ENCODE data around the gene IFNE. TPM values are rescaled to one million over a fixed set of nuclear protein-coding genes. Genes with fewer than 3 reads are reported as not detected.

The IFNE gene
- 0.19 and 0.29 TPM in 2 replicates for total RNA-seq (2014; rRNA removed; shearing (Covaris generic))

GRCh38 chr9:21482213-21482612, at the start of gene IFNE:
Gene IFNE (minus strand): TSS chr9:21482313. CDS start chr9:21481694, 619 bp downstream.

GRCh38 chr9:21440139-21440538, 42.0 kb downstream of the IFNE start, which contains the start of gene IFNA1:
Gene IFNA1 (plus strand): TSS chr9:21440439. CDS start chr9:21440508, 69 bp downstream.

Small RNAs within 50 kb of the gene (small RNA-seq; reads per million reads assigned to genes)
- gene MIR31 (65.4 reads per million, percentile 95 among the genes with 10 or more reads in this experiment), gene RF00157 (1.0 reads per million, percentile 56 among the genes with 10 or more reads in this experiment)

Other genes starting within 250 kb of the IFNE start
- gene IFNA14, start 242.3 kb downstream of the IFNE start, total RNA-seq (2014; rRNA removed; shearing (Covaris generic)), result not detected in 2 replicates
- not detected in 2 replicates for gene IFNA5, start 177.0 kb downstream of the IFNE start, total RNA-seq (2014; rRNA removed; shearing (Covaris generic))
- 18.4 and 20.8 TPM in 2 replicates for gene KLHL9, start 146.9 kb downstream of the IFNE start, total RNA-seq (2014; rRNA removed; shearing (Covaris generic))
- not detected in 2 replicates for gene IFNA6, start 131.4 kb downstream of the IFNE start, total RNA-seq (2014; rRNA removed; shearing (Covaris generic))
- not detected in 2 replicates for gene IFNA13, start 114.3 kb downstream of the IFNE start, total RNA-seq (2014; rRNA removed; shearing (Covaris generic))
- gene IFNA2, start 96.9 kb downstream of the IFNE start, total RNA-seq (2014; rRNA removed; shearing (Covaris generic)), result not detected in 2 replicates
- not detected in 2 replicates for gene IFNA8, start 73.2 kb downstream of the IFNE start, total RNA-seq (2014; rRNA removed; shearing (Covaris generic))
- not detected in 2 replicates for gene IFNA1, start 41.9 kb downstream of the IFNE start, total RNA-seq (2014; rRNA removed; shearing (Covaris generic))

Measured in A375 (cell line).